ENCODE data around the gene ERP27.

The ERP27 gene

GRCh38 chr12:14982562-14982961, 44.2 kb upstream of the ERP27 start:
- ChIA-PET POLR2A (no interaction called here), CTCF (no interaction called here)
- no peak for DNase-seq (ENCODE audit: extremely low spot score)
- TF ChIP-seq ELF4 (IDR thresholded peaks at IDR 0.05), result no peak
- no peak for TF ChIP-seq TARDBP (IDR thresholded peaks at IDR 0.05)
- no peak for TF ChIP-seq FOXA1 (IDR thresholded peaks at IDR 0.05)
- TF ChIP-seq FOXK2 (IDR thresholded peaks at IDR 0.05), result no peak
- no peak for TF ChIP-seq ARNT (IDR thresholded peaks at IDR 0.05)
- no peak for TF ChIP-seq HDGF (IDR thresholded peaks at IDR 0.05; ENCODE audit: borderline replicate concordance)
- no peak for TF ChIP-seq BHLHE40 (IDR thresholded peaks at IDR 0.05; ENCODE audit: borderline replicate concordance)
- no peak for TF ChIP-seq NFRKB (IDR thresholded peaks at IDR 0.05)
- TF ChIP-seq LEF1 (IDR thresholded peaks at IDR 0.05; ENCODE audit: borderline replicate concordance), result no peak
- TF ChIP-seq SP1 (IDR thresholded peaks at IDR 0.05), result no peak
- no peak for TF ChIP-seq L3MBTL2 (conservative IDR thresholded peaks at IDR 0.05)
- TF ChIP-seq FOXM1 (IDR thresholded peaks at IDR 0.05; ENCODE audit: borderline replicate concordance), result no peak
- no peak for TF ChIP-seq SUZ12 (IDR thresholded peaks at IDR 0.05)
- TF ChIP-seq CTBP1 (IDR thresholded peaks at IDR 0.05; ENCODE audit: borderline replicate concordance), result no peak
- TF ChIP-seq PKNOX1 (IDR thresholded peaks at IDR 0.05), result no peak
- no peak for TF ChIP-seq ZNF384 (IDR thresholded peaks at IDR 0.05)

GRCh38 chr12:14981049-14981448, 42.7 kb upstream of the ERP27 start:
- POLR2A ChIA-PET, result no interaction called here
- no peak for DNase-seq (ENCODE audit: extremely low spot score)
- TF ChIP-seq FOXM1 (IDR thresholded peaks at IDR 0.05; ENCODE audit: borderline replicate concordance) (no peak), NFRKB (IDR thresholded peaks at IDR 0.05) (no peak), LEF1 (IDR thresholded peaks at IDR 0.05; ENCODE audit: borderline replicate concordance) (no peak), BHLHE40 (IDR thresholded peaks at IDR 0.05; ENCODE audit: borderline replicate concordance) (no peak), L3MBTL2 (conservative IDR thresholded peaks at IDR 0.05) (no peak), FOXA1 (IDR thresholded peaks at IDR 0.05) (no peak), PKNOX1 (IDR thresholded peaks at IDR 0.05) (no peak)
- CTCF ChIA-PET, result no interaction called here

GRCh38 chr12:14979468-14979867, 41.1 kb upstream of the ERP27 start:
- no peak for DNase-seq (ENCODE audit: extremely low spot score)
- no peak for TF ChIP-seq LEF1 (IDR thresholded peaks at IDR 0.05; ENCODE audit: borderline replicate concordance)
- no peak for TF ChIP-seq L3MBTL2 (conservative IDR thresholded peaks at IDR 0.05)
- TF ChIP-seq ELF4 (IDR thresholded peaks at IDR 0.05), result no peak
- TF ChIP-seq BHLHE40 (IDR thresholded peaks at IDR 0.05; ENCODE audit: borderline replicate concordance), result no peak
- no peak for TF ChIP-seq SP1 (IDR thresholded peaks at IDR 0.05)
- ChIA-PET POLR2A (no interaction called here), CTCF (no interaction called here)

GRCh38 chr12:14976658-14977057, 38.3 kb upstream of the ERP27 start:
- ChIA-PET POLR2A (no interaction called here), CTCF (no interaction called here)
- TF ChIP-seq PKNOX1 (IDR thresholded peaks at IDR 0.05) (no peak), NFRKB (IDR thresholded peaks at IDR 0.05) (no peak), SP1 (IDR thresholded peaks at IDR 0.05) (no peak), FOXK2 (IDR thresholded peaks at IDR 0.05) (no peak), FOXM1 (IDR thresholded peaks at IDR 0.05; ENCODE audit: borderline replicate concordance) (no peak), LEF1 (IDR thresholded peaks at IDR 0.05; ENCODE audit: borderline replicate concordance) (no peak), L3MBTL2 (conservative IDR thresholded peaks at IDR 0.05) (no peak), CTBP1 (IDR thresholded peaks at IDR 0.05; ENCODE audit: borderline replicate concordance) (no peak), HDGF (IDR thresholded peaks at IDR 0.05; ENCODE audit: borderline replicate concordance) (no peak), FOXA1 (IDR thresholded peaks at IDR 0.05) (no peak), ZNF384 (IDR thresholded peaks at IDR 0.05) (no peak), BHLHE40 (IDR thresholded peaks at IDR 0.05; ENCODE audit: borderline replicate concordance) (no peak), ELF4 (IDR thresholded peaks at IDR 0.05) (no peak), TARDBP (IDR thresholded peaks at IDR 0.05) (no peak), SUZ12 (IDR thresholded peaks at IDR 0.05) (no peak), ARNT (IDR thresholded peaks at IDR 0.05) (no peak)
- DNase-seq (ENCODE audit: extremely low spot score), result no peak

- ChIA-PET CTCF (no interaction called here), POLR2A (no interaction called here)
- TF ChIP-seq FOXK2 (IDR thresholded peaks at IDR 0.05), result no peak
- no peak for TF ChIP-seq ELF4 (IDR thresholded peaks at IDR 0.05)
- no peak for TF ChIP-seq TARDBP (IDR thresholded peaks at IDR 0.05)
- TF ChIP-seq ZNF384 (IDR thresholded peaks at IDR 0.05), result no peak
- TF ChIP-seq L3MBTL2 (conservative IDR thresholded peaks at IDR 0.05), result no peak
- TF ChIP-seq CTBP1 (IDR thresholded peaks at IDR 0.05; ENCODE audit: borderline replicate concordance), result no peak
- TF ChIP-seq FOXM1 (IDR thresholded peaks at IDR 0.05; ENCODE audit: borderline replicate concordance), result no peak
- TF ChIP-seq SUZ12 (IDR thresholded peaks at IDR 0.05), result no peak
- TF ChIP-seq PKNOX1 (IDR thresholded peaks at IDR 0.05), result no peak
- TF ChIP-seq ARNT (IDR thresholded peaks at IDR 0.05), result no peak
- TF ChIP-seq SP1 (IDR thresholded peaks at IDR 0.05), result no peak
- no peak for TF ChIP-seq NFRKB (IDR thresholded peaks at IDR 0.05)
- TF ChIP-seq BHLHE40 (IDR thresholded peaks at IDR 0.05; ENCODE audit: borderline replicate concordance), result no peak
- no peak for TF ChIP-seq FOXA1 (IDR thresholded peaks at IDR 0.05)
- no peak for TF ChIP-seq HDGF (IDR thresholded peaks at IDR 0.05; ENCODE audit: borderline replicate concordance)
- TF ChIP-seq LEF1 (IDR thresholded peaks at IDR 0.05; ENCODE audit: borderline replicate concordance), result no peak
- no peak for DNase-seq (ENCODE audit: extremely low spot score)
Measured at GRCh38 chr12:14975457-14975856, 37.1 kb upstream of the ERP27 start.

- no peak for TF ChIP-seq LEF1 (IDR thresholded peaks at IDR 0.05; ENCODE audit: borderline replicate concordance)
- TF ChIP-seq CTBP1 (IDR thresholded peaks at IDR 0.05; ENCODE audit: borderline replicate concordance), result no peak
- TF ChIP-seq HDGF (IDR thresholded peaks at IDR 0.05; ENCODE audit: borderline replicate concordance), result no peak
- no peak for TF ChIP-seq FOXM1 (IDR thresholded peaks at IDR 0.05; ENCODE audit: borderline replicate concordance)
- TF ChIP-seq SUZ12 (IDR thresholded peaks at IDR 0.05), result no peak
- no peak for TF ChIP-seq BHLHE40 (IDR thresholded peaks at IDR 0.05; ENCODE audit: borderline replicate concordance)
- TF ChIP-seq SP1 (IDR thresholded peaks at IDR 0.05), result no peak
- TF ChIP-seq PKNOX1 (IDR thresholded peaks at IDR 0.05), result no peak
- TF ChIP-seq ARNT (IDR thresholded peaks at IDR 0.05), result no peak
- TF ChIP-seq L3MBTL2 (conservative IDR thresholded peaks at IDR 0.05), result no peak
- no peak for TF ChIP-seq ELF4 (IDR thresholded peaks at IDR 0.05)
Measured at GRCh38 chr12:14974633-14975032, 36.3 kb upstream of the ERP27 start.

More at GRCh38 chr12:14974633-14975032, 36.3 kb upstream of the ERP27 start:
- DNase-seq (ENCODE audit: extremely low spot score), result no peak
- POLR2A ChIA-PET, result no interaction called here
- CTCF ChIA-PET, result no interaction called here
